ENCODE measurements around the gene TPM1. TPM values are rescaled to one million over a fixed set of nuclear protein-coding genes. Genes with fewer than 3 reads are reported as not detected.

TPM1 gene
- total RNA-seq, 1 experiment from 2014 or later, result 174 TPM

GRCh38 chr15:63022181-63022580 lies 20.4 kb upstream of the TPM1 start:
- Histone ChIP-seq H3K27ac (no peak overlapping the region), H3K79me2 (ENCODE audit: low read depth) (no peaks in the 10 kb centered on the region), H3K27me3 (ENCODE audit: insufficient read depth, low read depth) (no peaks in the 10 kb centered on the region), H3K36me3 (ENCODE audit: low read depth) (no peaks in the 10 kb centered on the region), H3K9me2 (ENCODE audit: insufficient read depth) (no peaks in the 10 kb centered on the region), H2AFZ (no peak overlapping the region), H3K4me3 (no peak overlapping the region), H3K4me2 (no peak overlapping the region), H3K4me1 (replicated peaks; ENCODE audit: insufficient read depth) (peaks cover 33% of the 10 kb centered on the region), H3K9me3 (ENCODE audit: insufficient read depth, low read depth) (no peaks in the 10 kb centered on the region), H3F3A (ENCODE audit: insufficient read depth, low read depth) (peaks cover 24% of the 10 kb centered on the region), H4K20me1 (ENCODE audit: insufficient read depth) (no peaks in the 10 kb centered on the region)
- TF ChIP-seq EZH2 (IDR thresholded peaks at IDR 0.05; ENCODE audit: low read depth) (no peak), CTCF (conservative IDR thresholded peaks at IDR 0.05) (no peak)
- BruUV-seq (replicated peaks), result no TSS peak
- ChIA-PET POLR2A (ENCODE audit: unreplicated experiment) (no interaction called here), CTCF (no interaction called here)
- DNase-seq, result no peak
- intact Hi-C loops (cut with micrococcal nuclease; ENCODE audit: unreplicated experiment), result no loop called here

- TF ChIP-seq CTCF (conservative IDR thresholded peaks at IDR 0.05) (no peak), EZH2 (IDR thresholded peaks at IDR 0.05; ENCODE audit: low read depth) (no peak)
- H3K36me3 ChIP-seq (ENCODE audit: low read depth), result no peaks in the 10 kb centered on the region
- H3K9me2 ChIP-seq (ENCODE audit: insufficient read depth), result no peaks in the 10 kb centered on the region
- H3K4me3 ChIP-seq, result no peak overlapping the region
- peaks cover 24% of the 10 kb centered on the region for H3F3A ChIP-seq (ENCODE audit: insufficient read depth, low read depth)
- H3K9me3 ChIP-seq (ENCODE audit: insufficient read depth, low read depth), result no peaks in the 10 kb centered on the region
- H3K4me2 ChIP-seq, result no peak overlapping the region
- no peak for DNase-seq
- no peak overlapping the region for H3K27ac ChIP-seq
- no peaks in the 10 kb centered on the region for H4K20me1 ChIP-seq (ENCODE audit: insufficient read depth)
- no peaks in the 10 kb centered on the region for H3K79me2 ChIP-seq (ENCODE audit: low read depth)
- no peak overlapping the region for H2AFZ ChIP-seq
- H3K4me1 ChIP-seq (replicated peaks; ENCODE audit: insufficient read depth), result peaks cover 33% of the 10 kb centered on the region
- no peaks in the 10 kb centered on the region for H3K27me3 ChIP-seq (ENCODE audit: insufficient read depth, low read depth)
- POLR2A ChIA-PET (ENCODE audit: unreplicated experiment), result no interaction called here
- intact Hi-C loops (cut with micrococcal nuclease; ENCODE audit: unreplicated experiment), result no loop called here
- CTCF ChIA-PET, result no interaction called here
- no TSS peak for BruUV-seq (replicated peaks)
Observed at GRCh38 chr15:63022663-63023062, 19.9 kb upstream of the TPM1 start.

- CTCF ChIA-PET, result interaction anchor here (0.6 kb wide), 1 partner anchor 135 kb away, joined by 3 read pairs; no protein-coding TSS in a partner anchor
Observed at GRCh38 chr15:63023351-63023945, 19.1 kb upstream of the TPM1 start.

More at GRCh38 chr15:63023351-63023945, 19.1 kb upstream of the TPM1 start:
- BruUV-seq (replicated peaks), result no TSS peak
- H3K4me2 ChIP-seq, result no peak overlapping the region
- POLR2A ChIA-PET (ENCODE audit: unreplicated experiment), result no interaction called here
- H3K27me3 ChIP-seq (ENCODE audit: insufficient read depth, low read depth), result no peaks in the 10 kb centered on the region
- no peak overlapping the region for H3K27ac ChIP-seq
- no peak for TF ChIP-seq EZH2 (IDR thresholded peaks at IDR 0.05; ENCODE audit: low read depth)
- TF ChIP-seq CTCF (conservative IDR thresholded peaks at IDR 0.05), result no peak
- H4K20me1 ChIP-seq (ENCODE audit: insufficient read depth), result no peaks in the 10 kb centered on the region
- H3K36me3 ChIP-seq (ENCODE audit: low read depth), result no peaks in the 10 kb centered on the region
- no peaks in the 10 kb centered on the region for H3K79me2 ChIP-seq (ENCODE audit: low read depth)
- intact Hi-C loops (cut with micrococcal nuclease; ENCODE audit: unreplicated experiment), result no loop called here
- H3K9me2 ChIP-seq (ENCODE audit: insufficient read depth), result no peaks in the 10 kb centered on the region
- DNase-seq, result no peak
- peaks cover 24% of the 10 kb centered on the region for H3F3A ChIP-seq (ENCODE audit: insufficient read depth, low read depth)
- H3K4me3 ChIP-seq, result no peak overlapping the region
- H3K4me1 ChIP-seq (replicated peaks; ENCODE audit: insufficient read depth), result peaks cover 30% of the 10 kb centered on the region
- no peaks in the 10 kb centered on the region for H3K9me3 ChIP-seq (ENCODE audit: insufficient read depth, low read depth)
- H2AFZ ChIP-seq, result no peak overlapping the region

All from PC-9 (cell line).